ENCODE results near the gene PLA2G15.

GRCh38 chr16:68237243-68238028 is 7.7 kb upstream of the PLA2G15 start:
- TF ChIP-seq CTCF (IDR thresholded peaks at IDR 0.05; ENCODE audit: low read depth, low read length, poor library complexity, severe bottlenecking) (no peak), EZH2phosphoT487 (IDR thresholded peaks at IDR 0.05; ENCODE audit: borderline replicate concordance, low read length) (no peak)
